ENCODE results near the gene CEP44. TPM values are rescaled to one million over a fixed set of nuclear protein-coding genes. Genes with fewer than 3 reads are reported as not detected.
"Not testable (repeated sequence)": the region's sequence is repeated elsewhere in the genome, so short reads cannot be mapped to it uniquely, and the experiment has no call there.

CEP44 gene
- total RNA-seq, 8 experiments from 2014 or later = 7.4 to 20.8 (median 17.9) TPM

- peak; percentile 85 to 92 (median 90) for ATAC-seq (replicated peaks in 6 of 8)
- H3K4me1 ChIP-seq (replicated peaks in 1 of 2) = peaks cover 3 to 14% of the 10 kb centered on the region in 2 donors
- 0 to 8% (median 2%) methylated on average over 2 to 16 of the region's 22 CpGs for WGBS, 10 experiments
- peak overlapping the region; percentile 99 to 100 for H3K27ac ChIP-seq
- in situ Hi-C loops (cut with MboI; ENCODE audit: low pct_unique_long_range_greater_than_20kb in 2 of 9, low sequenced_read_pairs in 9 of 9, unreplicated experiment in 9 of 9) = no loop called here
- peak overlapping the region; percentile 60 to 92 (median 82) for H3K4me3 ChIP-seq
Measured at GRCh38 chr4:174282836-174283506, 740 bp upstream of the CEP44 start.

- peak in 2 of 8 experiments; percentile 1 to 2 for ATAC-seq (replicated peaks in 6 of 8)
- Histone ChIP-seq H3K4me3 (peak overlapping the region; percentile 60 to 92 (median 82)), H3K27ac (peak overlapping the region; percentile 99 to 100), H3K4me1 (replicated peaks in 1 of 2) (peaks cover 3 to 14% of the 10 kb centered on the region in 2 donors)
- WGBS, 10 experiments = 2 to 15% (median 6%) methylated on average over 5 to 6 of the region's 6 CpGs; no CpG with 5 or more reads in 1 of the 10 experiments
- in situ Hi-C loops (cut with MboI; ENCODE audit: low pct_unique_long_range_greater_than_20kb in 2 of 9, low sequenced_read_pairs in 9 of 9, unreplicated experiment in 9 of 9) = no loop called here
Measured at GRCh38 chr4:174284487-174284886, 776 bp downstream of the CEP44 start.

- Histone ChIP-seq H3K4me3 (no peak overlapping the region), H3K27ac (no peak overlapping the region), H3K4me1 (replicated peaks in 1 of 2) (peaks cover 3 to 11% of the 10 kb centered on the region in 2 donors)
- in situ Hi-C loops (cut with MboI; ENCODE audit: low pct_unique_long_range_greater_than_20kb in 2 of 9, low sequenced_read_pairs in 9 of 9, unreplicated experiment in 9 of 9) = no loop called here
- ATAC-seq (replicated peaks in 6 of 8) = no peak
- WGBS, 10 experiments = 91 to 100% (median 99%) methylated on average over 1 to 3 of the region's 3 CpGs; no CpG with 5 or more reads in 2 of the 10 experiments
Measured at GRCh38 chr4:174286870-174287269, 3.2 kb downstream of the CEP44 start.

GRCh38 chr4:174292473-174292872, 8.8 kb downstream of the CEP44 start:
- H3K4me1 ChIP-seq (replicated peaks in 1 of 2) = no peaks in the 10 kb centered on the region
- no peak overlapping the region for H3K4me3 ChIP-seq
- no peak for ATAC-seq (replicated peaks in 6 of 8)
- in situ Hi-C loops (cut with MboI; ENCODE audit: low pct_unique_long_range_greater_than_20kb in 2 of 9, low sequenced_read_pairs in 9 of 9, unreplicated experiment in 9 of 9) = no loop called here
- WGBS, 10 experiments = 75 to 100% (median 97%) methylated on average over 2 of the region's 2 CpGs
- no peak overlapping the region for H3K27ac ChIP-seq

GRCh38 chr4:174294641-174295040, 10.9 kb downstream of the CEP44 start:
- WGBS, 10 experiments = no CpG with 5 or more reads among the region's 30 CpGs
- H3K4me3 ChIP-seq; H3K27ac ChIP-seq; H3K4me1 ChIP-seq (replicated peaks in 1 of 2); in situ Hi-C loops (cut with MboI; ENCODE audit: low pct_unique_long_range_greater_than_20kb in 2 of 9, low sequenced_read_pairs in 9 of 9, unreplicated experiment in 9 of 9); ATAC-seq (replicated peaks in 6 of 8): not testable (repeated sequence)

GRCh38 chr4:174295142-174295541, 11.4 kb downstream of the CEP44 start:
- H3K4me3 ChIP-seq; ATAC-seq (replicated peaks in 6 of 8); in situ Hi-C loops (cut with MboI; ENCODE audit: low pct_unique_long_range_greater_than_20kb in 2 of 9, low sequenced_read_pairs in 9 of 9, unreplicated experiment in 9 of 9); H3K27ac ChIP-seq; H3K4me1 ChIP-seq (replicated peaks in 1 of 2): not testable (repeated sequence)
- no CpG with 5 or more reads among the region's 27 CpGs for WGBS, 10 experiments

GRCh38 chr4:174303687-174304086, 20.0 kb downstream of the CEP44 start:
- no peak overlapping the region for H3K27ac ChIP-seq
- in situ Hi-C loops (cut with MboI; ENCODE audit: low pct_unique_long_range_greater_than_20kb in 2 of 9, low sequenced_read_pairs in 9 of 9, unreplicated experiment in 9 of 9) = loop anchor here in 1 of 9 experiments (25.0 kb wide), 1 partner anchor 291 kb away; no protein-coding TSS in a partner anchor
- H3K4me3 ChIP-seq = no peak overlapping the region
- WGBS, 10 experiments = 83 to 100% (median 90%) methylated on average over 1 of the region's 1 CpG; no CpG with 5 or more reads in 3 of the 10 experiments
- no peaks in the 10 kb centered on the region for H3K4me1 ChIP-seq (replicated peaks in 1 of 2)
- ATAC-seq (replicated peaks in 6 of 8) = no peak

GRCh38 chr4:174304664-174305063, 21.0 kb downstream of the CEP44 start:
- H3K4me1 ChIP-seq (replicated peaks in 1 of 2) = no peaks in the 10 kb centered on the region
- in situ Hi-C loops (cut with MboI; ENCODE audit: low pct_unique_long_range_greater_than_20kb in 2 of 9, low sequenced_read_pairs in 9 of 9, unreplicated experiment in 9 of 9) = loop anchor here in 1 of 9 experiments (25.0 kb wide), 1 partner anchor 292 kb away; no protein-coding TSS in a partner anchor
- ATAC-seq (replicated peaks in 6 of 8) = no peak
- no peak overlapping the region for H3K27ac ChIP-seq
- H3K4me3 ChIP-seq = no peak overlapping the region
- 71 to 100% (median 89%) methylated on average over 1 of the region's 1 CpG; no CpG with 5 or more reads in 1 of the 10 experiments for WGBS, 10 experiments

GRCh38 chr4:174305961-174306360, 22.2 kb downstream of the CEP44 start:
- Histone ChIP-seq H3K4me1 (replicated peaks in 1 of 2) (no peaks in the 10 kb centered on the region), H3K4me3 (no peak overlapping the region), H3K27ac (no peak overlapping the region)
- 93 to 100% (median 100%) methylated on average over 1 to 3 of the region's 3 CpGs for WGBS, 10 experiments
- no peak for ATAC-seq (replicated peaks in 6 of 8)
- in situ Hi-C loops (cut with MboI; ENCODE audit: low pct_unique_long_range_greater_than_20kb in 2 of 9, low sequenced_read_pairs in 9 of 9, unreplicated experiment in 9 of 9) = loop anchor here in 1 of 9 experiments (25.0 kb wide), 1 partner anchor 294 kb away; no protein-coding TSS in a partner anchor

- 86 to 100% (median 93%) methylated on average over 1 to 4 of the region's 4 CpGs for WGBS, 10 experiments
- in situ Hi-C loops (cut with MboI; ENCODE audit: low pct_unique_long_range_greater_than_20kb in 2 of 9, low sequenced_read_pairs in 9 of 9, unreplicated experiment in 9 of 9) = loop anchor here in 1 of 9 experiments (25.0 kb wide), 1 partner anchor 295 kb away; no protein-coding TSS in a partner anchor
Measured at GRCh38 chr4:174307694-174308093, 24.0 kb downstream of the CEP44 start.

GRCh38 chr4:174312993-174313392, 29.3 kb downstream of the CEP44 start:
- WGBS, 10 experiments = 44 to 100% (median 89%) methylated on average over 1 to 3 of the region's 3 CpGs
- peak in 3 of 8 experiments; percentile 24 to 72 (median 61) for ATAC-seq (replicated peaks in 6 of 8)
- in situ Hi-C loops (cut with MboI; ENCODE audit: low pct_unique_long_range_greater_than_20kb in 2 of 9, low sequenced_read_pairs in 9 of 9, unreplicated experiment in 9 of 9) = loop anchor here in 1 of 9 experiments (25.0 kb wide), 1 partner anchor 301 kb away; no protein-coding TSS in a partner anchor
- Histone ChIP-seq H3K27ac (no peak overlapping the region), H3K4me1 (replicated peaks in 1 of 2) (no peaks in the 10 kb centered on the region), H3K4me3 (no peak overlapping the region)

More at GRCh38 chr4:174307694-174308093, 24.0 kb downstream of the CEP44 start:
- Histone ChIP-seq H3K4me3 (no peak overlapping the region), H3K4me1 (replicated peaks in 1 of 2) (no peaks in the 10 kb centered on the region), H3K27ac (no peak overlapping the region)
- no peak for ATAC-seq (replicated peaks in 6 of 8)

- H3K4me1 ChIP-seq (replicated peaks in 1 of 2) = no peaks in the 10 kb centered on the region
- in situ Hi-C loops (cut with MboI; ENCODE audit: low pct_unique_long_range_greater_than_20kb in 2 of 9, low sequenced_read_pairs in 9 of 9, unreplicated experiment in 9 of 9) = loop anchor here in 1 of 9 experiments (25.0 kb wide), 1 partner anchor 302 kb away; no protein-coding TSS in a partner anchor
- no peak for ATAC-seq (replicated peaks in 6 of 8)
- H3K27ac ChIP-seq = no peak overlapping the region
- 83 to 100% (median 100%) methylated on average over 1 to 3 of the region's 3 CpGs; no CpG with 5 or more reads in 2 of the 10 experiments for WGBS, 10 experiments
- no peak overlapping the region for H3K4me3 ChIP-seq
Measured at GRCh38 chr4:174314274-174314673, 30.6 kb downstream of the CEP44 start.

GRCh38 chr4:174314770-174315169, 31.1 kb downstream of the CEP44 start:
- Histone ChIP-seq H3K4me3 (no peak overlapping the region), H3K27ac (no peak overlapping the region), H3K4me1 (replicated peaks in 1 of 2) (no peaks in the 10 kb centered on the region)
- peak in 3 of 8 experiments; percentile 27 to 92 (median 88) for ATAC-seq (replicated peaks in 6 of 8)
- in situ Hi-C loops (cut with MboI; ENCODE audit: low pct_unique_long_range_greater_than_20kb in 2 of 9, low sequenced_read_pairs in 9 of 9, unreplicated experiment in 9 of 9) = loop anchor here in 1 of 9 experiments (25.0 kb wide), 1 partner anchor 302 kb away; no protein-coding TSS in a partner anchor
- 25 to 81% (median 60%) methylated on average over 2 to 3 of the region's 3 CpGs; no CpG with 5 or more reads in 1 of the 10 experiments for WGBS, 10 experiments

Measured in motor neuron (in vitro differentiated cells).